ENCODE data around the gene LIMS2. TPM values are rescaled to one million over a fixed set of nuclear protein-coding genes. Genes with fewer than 3 reads are reported as not detected.

LIMS2 gene
- polyA plus RNA-seq, 1 donor (not counting 4 experiments of a cell fraction or from before 2014, with no cell fraction given) = not detected

- H3K9me1 ChIP-seq (ENCODE audit: control insufficient read depth, extremely low read depth, insufficient read depth, low read length) = no peaks in the 10 kb centered on the region
- no peak overlapping the region for H3K4me3 ChIP-seq (ENCODE audit: control insufficient read depth in 2 of 3, extremely low read depth in 1 of 3, insufficient read depth in 2 of 3, low read depth in 1 of 3, low read length in 3 of 3)
- no peak overlapping the region for H3K9ac ChIP-seq (ENCODE audit: control insufficient read depth, extremely low read depth, insufficient read depth, low read length)
- H3K27ac ChIP-seq (ENCODE audit: control insufficient read depth, insufficient read depth, low read length) = no peak overlapping the region
- no peaks in the 10 kb centered on the region for H3K79me2 ChIP-seq (ENCODE audit: control insufficient read depth, insufficient read depth, low read length)
- FAIRE-seq (no peak), DNase-seq (ENCODE audit: low read depth, low spot score) (no peak)
- peaks cover 12% of the 10 kb centered on the region for H3K4me1 ChIP-seq (ENCODE audit: control insufficient read depth, extremely low read depth, insufficient read depth, low read length)
- dilution Hi-C loops (cut with MboI; ENCODE audit: extremely low pct_ligation_motif_present, low sequenced_read_pairs) = no loop called here
- H3K27me3 ChIP-seq (ENCODE audit: control insufficient read depth, extremely low read depth, insufficient read depth, low read length) = no peaks in the 10 kb centered on the region
- TF ChIP-seq CTCF (optimal IDR thresholded peaks at IDR 0.05 in 1 of 3, IDR thresholded peaks at IDR 0.05 in 1 of 3, conservative IDR thresholded peaks at IDR 0.05 in 1 of 3; ENCODE audit: extremely low read depth in 1 of 3, insufficient read depth in 2 of 3, low read length in 3 of 3) = no peak
- no peak for TF ChIP-seq EZH2 (IDR thresholded peaks at IDR 0.05; ENCODE audit: low read length)
- peak overlapping the region; percentile 15 for H3K4me2 ChIP-seq (ENCODE audit: control insufficient read depth, extremely low read depth, insufficient read depth, low read depth, low read length)
- H4K20me1 ChIP-seq (ENCODE audit: control insufficient read depth, extremely low read depth, insufficient read depth, low read length) = no peaks in the 10 kb centered on the region
- H2AFZ ChIP-seq (ENCODE audit: control insufficient read depth, low read length) = no peak overlapping the region
- no peaks in the 10 kb centered on the region for H3K36me3 ChIP-seq (ENCODE audit: control insufficient read depth in 2 of 2, extremely low read depth in 1 of 2, insufficient read depth in 2 of 2, low read length in 2 of 2)
- H3K9me3 ChIP-seq (ENCODE audit: control insufficient read depth, low read depth, low read length) = no peaks in the 10 kb centered on the region
Observed at GRCh38 chr2:127637236-127637630, 38.1 kb downstream of the LIMS2 start.

GRCh38 chr2:127636248-127637235 lies 38.8 kb downstream of the LIMS2 start:
- H3K79me2 ChIP-seq (ENCODE audit: control insufficient read depth, insufficient read depth, low read length) = no peaks in the 10 kb centered on the region
- H3K27me3 ChIP-seq (ENCODE audit: control insufficient read depth, extremely low read depth, insufficient read depth, low read length) = no peaks in the 10 kb centered on the region
- H3K4me1 ChIP-seq (ENCODE audit: control insufficient read depth, extremely low read depth, insufficient read depth, low read length) = peaks cover 12% of the 10 kb centered on the region
- no peak overlapping the region for H2AFZ ChIP-seq (ENCODE audit: control insufficient read depth, low read length)
- no peak overlapping the region for H3K4me2 ChIP-seq (ENCODE audit: control insufficient read depth, extremely low read depth, insufficient read depth, low read depth, low read length)
- no peak for TF ChIP-seq EZH2 (IDR thresholded peaks at IDR 0.05; ENCODE audit: low read length)
- TF ChIP-seq CTCF (optimal IDR thresholded peaks at IDR 0.05 in 1 of 3, IDR thresholded peaks at IDR 0.05 in 1 of 3, conservative IDR thresholded peaks at IDR 0.05 in 1 of 3; ENCODE audit: extremely low read depth in 1 of 3, insufficient read depth in 2 of 3, low read length in 3 of 3) = no peak
- DNase-seq (ENCODE audit: low read depth, low spot score) = no peak
- no peaks in the 10 kb centered on the region for H3K9me1 ChIP-seq (ENCODE audit: control insufficient read depth, extremely low read depth, insufficient read depth, low read length)
- H3K9ac ChIP-seq (ENCODE audit: control insufficient read depth, extremely low read depth, insufficient read depth, low read length) = no peak overlapping the region
- dilution Hi-C loops (cut with MboI; ENCODE audit: extremely low pct_ligation_motif_present, low sequenced_read_pairs) = no loop called here
- no peaks in the 10 kb centered on the region for H3K36me3 ChIP-seq (ENCODE audit: control insufficient read depth in 2 of 2, extremely low read depth in 1 of 2, insufficient read depth in 2 of 2, low read length in 2 of 2)
- H3K9me3 ChIP-seq (ENCODE audit: control insufficient read depth, low read depth, low read length) = no peaks in the 10 kb centered on the region
- H3K27ac ChIP-seq (ENCODE audit: control insufficient read depth, insufficient read depth, low read length) = no peak overlapping the region
- FAIRE-seq = no peak
- no peaks in the 10 kb centered on the region for H4K20me1 ChIP-seq (ENCODE audit: control insufficient read depth, extremely low read depth, insufficient read depth, low read length)
- no peak overlapping the region for H3K4me3 ChIP-seq (ENCODE audit: control insufficient read depth in 2 of 3, extremely low read depth in 1 of 3, insufficient read depth in 2 of 3, low read depth in 1 of 3, low read length in 3 of 3)
